ENCODE measurements around the gene SAFB2. TPM values are rescaled to one million over a fixed set of nuclear protein-coding genes. Genes with fewer than 3 reads are reported as not detected.

Gene SAFB2
- polyA plus RNA-seq, 1 of the 3 experiments (the other 2 are of a cell fraction) = 37.7 TPM

DNA sequence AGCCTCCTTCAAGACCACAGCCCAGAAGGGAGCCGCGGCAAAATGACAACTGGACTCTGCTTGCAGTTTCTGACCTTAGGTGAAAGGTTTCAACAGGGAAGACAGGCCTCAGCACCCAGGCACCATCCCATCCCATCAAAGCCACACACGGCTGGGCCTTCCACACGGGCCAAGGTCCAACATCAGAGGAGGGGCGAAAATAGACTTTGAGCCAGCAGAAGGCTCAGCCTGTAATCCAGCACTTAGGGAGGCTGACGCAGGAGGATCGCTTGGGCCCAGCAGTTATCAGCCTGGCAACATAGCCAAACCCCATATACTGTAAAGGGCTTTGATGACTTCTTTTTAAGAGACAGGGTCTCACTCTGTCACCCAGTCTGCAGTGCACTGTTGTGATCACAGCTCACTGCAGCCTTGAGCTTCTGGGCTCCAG, 28.0 kb downstream of the SAFB2 start:
- Histone ChIP-seq H3K36me3 (replicated peaks in 1 of 2; ENCODE audit: control insufficient read depth in 1 of 2, insufficient read depth in 2 of 2, low read length in 1 of 2) (peaks cover 34 to 85% of the 10 kb centered on the region in 2 experiments), H3K9ac (no peak overlapping the region), H3K4me2 (no peak overlapping the region), H3K4me3 (ENCODE audit: low read depth in 2 of 2, low read length in 1 of 2) (no peak overlapping the region), H2AFZ (ENCODE audit: low read depth) (no peak overlapping the region), H3K4me1 (ENCODE audit: control insufficient read depth in 1 of 2, insufficient read depth in 2 of 2, low read depth in 1 of 2, low read length in 1 of 2) (peaks cover 0 to 9% of the 10 kb centered on the region in 2 experiments; a peak in 1 of 4 replicates), H3F3A (replicated peaks; ENCODE audit: insufficient read depth) (no peaks in the 10 kb centered on the region), H3K9me3 (no peaks in the 10 kb centered on the region), H3K9me2 (no peaks in the 10 kb centered on the region), H3K27ac (ENCODE audit: low read depth in 2 of 2, low read length in 1 of 2) (no peak overlapping the region), H4K20me1 (ENCODE audit: insufficient read depth) (no peaks in the 10 kb centered on the region), H3K79me2 (ENCODE audit: insufficient read depth) (no peaks in the 10 kb centered on the region), H3K27me3 (ENCODE audit: insufficient read depth) (no peaks in the 10 kb centered on the region)
- 100% methylated on average over 6 of the region's 7 CpGs for WGBS (ENCODE audit: low lambda C conversion rate)
- no peak for TF ChIP-seq RCOR1 (IDR thresholded peaks at IDR 0.05; ENCODE audit: low read length)
- no peak for TF ChIP-seq SIN3A (IDR thresholded peaks at IDR 0.05; ENCODE audit: borderline replicate concordance, low read depth, low read length)
- TF ChIP-seq TCF12 (IDR thresholded peaks at IDR 0.05) = no peak
- no peak for TF ChIP-seq SMC3 (IDR thresholded peaks at IDR 0.05; ENCODE audit: low read depth, low read length)
- no peak for TF ChIP-seq MEF2A (IDR thresholded peaks at IDR 0.05; ENCODE audit: borderline replicate concordance, low read depth)
- TF ChIP-seq TAF1 (IDR thresholded peaks at IDR 0.05; ENCODE audit: borderline replicate concordance, low read depth, low read length) = no peak
- TF ChIP-seq FOXM1 (IDR thresholded peaks at IDR 0.05; ENCODE audit: low read depth) = no peak
- TF ChIP-seq YY1 (IDR thresholded peaks at IDR 0.05; ENCODE audit: low read depth) = no peak
- no peak for TF ChIP-seq FOXJ3 (CRISPR knock-in tag; IDR thresholded peaks at IDR 0.05)
- TF ChIP-seq, protein P1, sequence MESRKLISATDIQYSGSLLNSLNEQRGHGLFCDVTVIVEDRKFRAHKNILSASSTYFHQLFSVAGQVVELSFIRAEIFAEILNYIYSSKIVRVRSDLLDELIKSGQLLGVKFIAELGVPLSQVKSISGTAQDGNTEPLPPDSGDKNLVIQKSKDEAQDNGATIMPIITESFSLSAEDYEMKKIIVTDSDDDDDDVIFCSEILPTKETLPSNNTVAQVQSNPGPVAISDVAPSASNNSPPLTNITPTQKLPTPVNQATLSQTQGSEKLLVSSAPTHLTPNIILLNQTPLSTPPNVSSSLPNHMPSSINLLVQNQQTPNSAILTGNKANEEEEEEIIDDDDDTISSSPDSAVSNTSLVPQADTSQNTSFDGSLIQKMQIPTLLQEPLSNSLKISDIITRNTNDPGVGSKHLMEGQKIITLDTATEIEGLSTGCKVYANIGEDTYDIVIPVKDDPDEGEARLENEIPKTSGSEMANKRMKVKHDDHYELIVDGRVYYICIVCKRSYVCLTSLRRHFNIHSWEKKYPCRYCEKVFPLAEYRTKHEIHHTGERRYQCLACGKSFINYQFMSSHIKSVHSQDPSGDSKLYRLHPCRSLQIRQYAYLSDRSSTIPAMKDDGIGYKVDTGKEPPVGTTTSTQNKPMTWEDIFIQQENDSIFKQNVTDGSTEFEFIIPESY (IDR thresholded peaks at IDR 0.05; ENCODE audit: borderline replicate concordance, low read depth) = no peak
- TF ChIP-seq, protein P2, sequence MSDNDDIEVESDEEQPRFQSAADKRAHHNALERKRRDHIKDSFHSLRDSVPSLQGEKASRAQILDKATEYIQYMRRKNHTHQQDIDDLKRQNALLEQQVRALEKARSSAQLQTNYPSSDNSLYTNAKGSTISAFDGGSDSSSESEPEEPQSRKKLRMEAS (IDR thresholded peaks at IDR 0.05; ENCODE audit: low read depth) = no peak
- no peak for TF ChIP-seq NRF1 (IDR thresholded peaks at IDR 0.05; ENCODE audit: low read depth, low read length)
- no peak for TF ChIP-seq RFX5 (IDR thresholded peaks at IDR 0.05; ENCODE audit: low read length)
- TF ChIP-seq, protein P3, sequence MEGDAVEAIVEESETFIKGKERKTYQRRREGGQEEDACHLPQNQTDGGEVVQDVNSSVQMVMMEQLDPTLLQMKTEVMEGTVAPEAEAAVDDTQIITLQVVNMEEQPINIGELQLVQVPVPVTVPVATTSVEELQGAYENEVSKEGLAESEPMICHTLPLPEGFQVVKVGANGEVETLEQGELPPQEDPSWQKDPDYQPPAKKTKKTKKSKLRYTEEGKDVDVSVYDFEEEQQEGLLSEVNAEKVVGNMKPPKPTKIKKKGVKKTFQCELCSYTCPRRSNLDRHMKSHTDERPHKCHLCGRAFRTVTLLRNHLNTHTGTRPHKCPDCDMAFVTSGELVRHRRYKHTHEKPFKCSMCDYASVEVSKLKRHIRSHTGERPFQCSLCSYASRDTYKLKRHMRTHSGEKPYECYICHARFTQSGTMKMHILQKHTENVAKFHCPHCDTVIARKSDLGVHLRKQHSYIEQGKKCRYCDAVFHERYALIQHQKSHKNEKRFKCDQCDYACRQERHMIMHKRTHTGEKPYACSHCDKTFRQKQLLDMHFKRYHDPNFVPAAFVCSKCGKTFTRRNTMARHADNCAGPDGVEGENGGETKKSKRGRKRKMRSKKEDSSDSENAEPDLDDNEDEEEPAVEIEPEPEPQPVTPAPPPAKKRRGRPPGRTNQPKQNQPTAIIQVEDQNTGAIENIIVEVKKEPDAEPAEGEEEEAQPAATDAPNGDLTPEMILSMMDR (IDR thresholded peaks at IDR 0.05) = no peak
- TF ChIP-seq, protein P4, sequence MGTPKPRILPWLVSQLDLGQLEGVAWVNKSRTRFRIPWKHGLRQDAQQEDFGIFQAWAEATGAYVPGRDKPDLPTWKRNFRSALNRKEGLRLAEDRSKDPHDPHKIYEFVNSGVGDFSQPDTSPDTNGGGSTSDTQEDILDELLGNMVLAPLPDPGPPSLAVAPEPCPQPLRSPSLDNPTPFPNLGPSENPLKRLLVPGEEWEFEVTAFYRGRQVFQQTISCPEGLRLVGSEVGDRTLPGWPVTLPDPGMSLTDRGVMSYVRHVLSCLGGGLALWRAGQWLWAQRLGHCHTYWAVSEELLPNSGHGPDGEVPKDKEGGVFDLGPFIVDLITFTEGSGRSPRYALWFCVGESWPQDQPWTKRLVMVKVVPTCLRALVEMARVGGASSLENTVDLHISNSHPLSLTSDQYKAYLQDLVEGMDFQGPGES (IDR thresholded peaks at IDR 0.05; ENCODE audit: low read depth, low read length) = no peak
- TF ChIP-seq, protein P5, sequence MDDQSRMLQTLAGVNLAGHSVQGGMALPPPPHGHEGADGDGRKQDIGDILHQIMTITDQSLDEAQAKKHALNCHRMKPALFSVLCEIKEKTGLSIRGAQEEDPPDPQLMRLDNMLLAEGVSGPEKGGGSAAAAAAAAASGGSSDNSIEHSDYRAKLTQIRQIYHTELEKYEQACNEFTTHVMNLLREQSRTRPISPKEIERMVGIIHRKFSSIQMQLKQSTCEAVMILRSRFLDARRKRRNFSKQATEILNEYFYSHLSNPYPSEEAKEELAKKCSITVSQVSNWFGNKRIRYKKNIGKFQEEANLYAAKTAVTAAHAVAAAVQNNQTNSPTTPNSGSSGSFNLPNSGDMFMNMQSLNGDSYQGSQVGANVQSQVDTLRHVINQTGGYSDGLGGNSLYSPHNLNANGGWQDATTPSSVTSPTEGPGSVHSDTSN (IDR thresholded peaks at IDR 0.05) = no peak
- TF ChIP-seq TEAD4 (IDR thresholded peaks at IDR 0.05; ENCODE audit: borderline replicate concordance, insufficient read depth) = no peak
- no peak for TF ChIP-seq EZH2phosphoT487 (IDR thresholded peaks at IDR 0.05; ENCODE audit: borderline replicate concordance, low read depth)
- POLR2A ChIA-PET = no interaction called here
- no peak for DNase-seq
- CTCF ChIA-PET = interaction anchor here (0.6 to 2.4 kb wide), 4 partner anchors 10 to 16 kb away, joined by 3 to 7 read pairs (median 5); no protein-coding TSS in a partner anchor
